HEK293T (cell line): ENCODE data around the gene UPF3B.

ENCODE experiments used
- BHLHE40 ChIP-seq: fragments of 450-650 bp; IDR thresholded peaks from 2 replicates; pipeline ENCODE4 v1.6.1; 2016; ENCODE audit warnings: mild to moderate bottlenecking, moderate library complexity, borderline replicate concordance
- FOXA1 ChIP-seq: fragments of 450-650 bp; IDR thresholded peaks from 2 replicates; pipeline ENCODE4 v1.6.1; 2016; ENCODE audit warnings: mild to moderate bottlenecking
- HDGF ChIP-seq: fragments of 450-650 bp; IDR thresholded peaks from 2 replicates; pipeline ENCODE4 v1.6.1; 2017; ENCODE audit warnings: antibody characterized with exemption, borderline replicate concordance
- LEF1 ChIP-seq: fragments of 450-650 bp; IDR thresholded peaks from 2 replicates; pipeline ENCODE4 v1.6.1; 2017; ENCODE audit warnings: mild to moderate bottlenecking, borderline replicate concordance
- SUZ12 ChIP-seq: fragments of 450-650 bp; IDR thresholded peaks from 2 replicates; pipeline ENCODE4 v1.6.1; 2016; ENCODE audit warnings: mild to moderate bottlenecking
- TARDBP ChIP-seq: fragments of 450-650 bp; IDR thresholded peaks from 2 replicates; pipeline ENCODE4 v1.6.1; 2016
- TF ChIP-seq, protein P1 (sequence below): fragments of 450-650 bp; IDR thresholded peaks from 2 replicates; pipeline ENCODE4 v1.6.1; 2016

DNA sequence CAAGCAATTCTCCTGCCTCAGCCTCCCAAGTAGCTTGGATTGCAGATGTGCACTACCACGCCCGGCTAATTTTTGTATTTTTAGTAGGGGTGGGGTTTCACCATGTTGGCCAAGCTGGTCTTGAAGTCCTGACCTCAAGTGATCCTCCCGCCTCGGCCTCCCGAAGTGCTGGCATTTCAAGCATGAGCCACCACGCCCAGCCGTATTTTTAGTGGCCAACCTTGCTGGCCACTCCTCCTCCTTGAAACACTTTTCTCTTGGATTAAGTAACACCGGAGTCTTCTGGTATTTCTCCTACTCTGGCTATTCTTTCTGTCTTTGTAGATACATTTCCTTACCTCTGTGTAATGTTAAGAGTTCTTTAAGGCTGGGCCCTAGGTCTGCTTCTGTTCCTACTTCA, 50.2 kb downstream of the UPF3B start:
- TF ChIP-seq SUZ12 (no peak), TARDBP (no peak), BHLHE40 (no peak), FOXA1 (no peak), HDGF (no peak), LEF1 (no peak)
- TF ChIP-seq, protein P1, sequence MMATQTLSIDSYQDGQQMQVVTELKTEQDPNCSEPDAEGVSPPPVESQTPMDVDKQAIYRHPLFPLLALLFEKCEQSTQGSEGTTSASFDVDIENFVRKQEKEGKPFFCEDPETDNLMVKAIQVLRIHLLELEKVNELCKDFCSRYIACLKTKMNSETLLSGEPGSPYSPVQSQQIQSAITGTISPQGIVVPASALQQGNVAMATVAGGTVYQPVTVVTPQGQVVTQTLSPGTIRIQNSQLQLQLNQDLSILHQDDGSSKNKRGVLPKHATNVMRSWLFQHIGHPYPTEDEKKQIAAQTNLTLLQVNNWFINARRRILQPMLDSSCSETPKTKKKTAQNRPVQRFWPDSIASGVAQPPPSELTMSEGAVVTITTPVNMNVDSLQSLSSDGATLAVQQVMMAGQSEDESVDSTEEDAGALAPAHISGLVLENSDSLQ: no peak
